MM.1S (cell line): Measurements from ENCODE around the gene DPP8.

Experiments used
- DNase-seq: peaks from one replicate; pipeline ENCODE4 v3.0.0-alpha.2; 2015
- H2AFZ ChIP-seq: fragments of 300-600 bp; sonication (generic); 2 replicates; pipeline ENCODE4 v1.6.0; 2016; ENCODE audit warnings: antibody characterized with exemption, low read length
- H3F3A ChIP-seq: fragments of 300-600 bp; sonication (generic); 2 replicates; pipeline ENCODE4 v1.6.1; 2016; ENCODE audit warnings: mild to moderate bottlenecking, antibody characterized with exemption, low read length, moderate library complexity, mixed read lengths; ENCODE audit not compliant: insufficient read depth
- H3K27ac ChIP-seq: fragments of 300-600 bp; sonication (generic); 2 replicates; pipeline ENCODE4 v1.5.1; 2016; ENCODE audit warnings: mild to moderate bottlenecking, low read length
- H3K27me3 ChIP-seq: fragments of 300-600 bp; sonication (generic); replicated peaks from 2 replicates; pipeline ENCODE4 v1.6.0; 2016; ENCODE audit warnings: low read length; ENCODE audit not compliant: insufficient read depth
- H3K36me3 ChIP-seq: fragments of 300-600 bp; sonication (generic); replicated peaks from 2 replicates; pipeline ENCODE4 v1.6.1; 2016; ENCODE audit warnings: mild to moderate bottlenecking, low read length, mixed read lengths; ENCODE audit not compliant: insufficient read depth
- H3K4me1 ChIP-seq: fragments of 300-600 bp; sonication (generic); 2 replicates; pipeline ENCODE4 v1.6.1; 2016; ENCODE audit warnings: low read length, mixed read lengths
- H3K4me2 ChIP-seq: fragments of 300-600 bp; sonication (generic); 2 replicates; pipeline ENCODE4 v1.6.0; 2016; ENCODE audit warnings: low read depth, low read length
- H3K4me3 ChIP-seq: fragments of 300-600 bp; sonication (generic); 2 replicates; pipeline ENCODE4 v1.5.1; 2016; ENCODE audit warnings: low read length, mixed read lengths
- H3K79me2 ChIP-seq: fragments of 300-600 bp; sonication (generic); 2 replicates; pipeline ENCODE4 v1.6.1; 2016; ENCODE audit warnings: mixed run types, low read length, mixed read lengths
- H3K9ac ChIP-seq: fragments of 300-600 bp; sonication (generic); 2 replicates; pipeline ENCODE4 v1.6.1; 2016; ENCODE audit warnings: low read length, mixed read lengths
- H3K9me2 ChIP-seq: fragments of 300-600 bp; sonication (generic); replicated peaks from 2 replicates; pipeline ENCODE4 v1.6.1; 2016; ENCODE audit warnings: mild to moderate bottlenecking, low read length, mixed read lengths; ENCODE audit not compliant: insufficient read depth
- H3K9me3 ChIP-seq: fragments of 300-600 bp; sonication (generic); replicated peaks from 2 replicates; pipeline ENCODE4 v1.6.1; 2016; ENCODE audit warnings: mild to moderate bottlenecking, low read length, mixed read lengths; ENCODE audit not compliant: insufficient read depth
- H4K20me1 ChIP-seq: fragments of 300-600 bp; sonication (generic); 2 replicates; pipeline ENCODE4 v1.6.1; 2016; ENCODE audit warnings: mild to moderate bottlenecking, low read length, moderate library complexity, mixed read lengths; ENCODE audit not compliant: insufficient read depth
- CTCF ChIP-seq: fragments of 300-600 bp; sonication (generic); IDR thresholded peaks from 2 replicates; pipeline ENCODE4 v1.5.1; 2016; ENCODE audit warnings: antibody characterized with exemption, low read length, mixed read lengths
- EZH2 ChIP-seq: fragments of 300-600 bp; sonication (generic); optimal IDR thresholded peaks from 2 replicates; pipeline ENCODE3; 2017; ENCODE audit warnings: low read depth, mild to moderate bottlenecking, antibody characterized with exemption, low read length, mixed read lengths
- EZH2phosphoT487 ChIP-seq: fragments of 300-600 bp; sonication (generic); IDR thresholded peaks from 2 replicates; pipeline ENCODE4 v1.6.1; 2018; ENCODE audit warnings: antibody characterized with exemption, low read length

DPP8 gene

GRCh38 chr15:65396965-65397317 is 120.5 kb downstream of the DPP8 start:
- no peak for DNase-seq
- Histone ChIP-seq H3K9ac (no peak overlapping the region), H3K79me2 (no peaks in the 10 kb centered on the region), H3K36me3 (no peaks in the 10 kb centered on the region), H3K27me3 (peaks cover 62% of the 10 kb centered on the region), H3K4me1 (no peaks in the 10 kb centered on the region), H3K4me2 (no peak overlapping the region), H3K4me3 (no peak overlapping the region), H3K27ac (no peak overlapping the region), H4K20me1 (no peaks in the 10 kb centered on the region), H2AFZ (no peak overlapping the region), H3F3A (no peaks in the 10 kb centered on the region), H3K9me3 (no peaks in the 10 kb centered on the region), H3K9me2 (no peaks in the 10 kb centered on the region)
- TF ChIP-seq EZH2phosphoT487 (no peak), CTCF (no peak), EZH2 (no peak)

GRCh38 chr15:65396283-65396964 is 121.1 kb downstream of the DPP8 start:
- Histone ChIP-seq H3K4me3 (no peak overlapping the region), H3K9me3 (no peaks in the 10 kb centered on the region), H4K20me1 (no peaks in the 10 kb centered on the region), H3K9me2 (no peaks in the 10 kb centered on the region), H3K9ac (no peak overlapping the region), H3F3A (no peaks in the 10 kb centered on the region), H3K36me3 (no peaks in the 10 kb centered on the region), H2AFZ (no peak overlapping the region), H3K27me3 (peaks cover 67% of the 10 kb centered on the region), H3K79me2 (no peaks in the 10 kb centered on the region), H3K4me2 (no peak overlapping the region), H3K4me1 (no peaks in the 10 kb centered on the region), H3K27ac (no peak overlapping the region)
- TF ChIP-seq CTCF (no peak), EZH2 (peak; percentile 78), EZH2phosphoT487 (no peak)
- no peak for DNase-seq

- H3K27me3 ChIP-seq: peaks cover 71% of the 10 kb centered on the region
These were observed 121.8 kb downstream of the DPP8 start for GRCh38 chr15:65395567-65396202.

More at GRCh38 chr15:65395567-65396202, 121.8 kb downstream of the DPP8 start:
- Histone ChIP-seq H3K4me3 (no peak overlapping the region), H2AFZ (no peak overlapping the region), H3K79me2 (no peaks in the 10 kb centered on the region), H3K9me2 (no peaks in the 10 kb centered on the region), H3K9me3 (no peaks in the 10 kb centered on the region), H3K9ac (no peak overlapping the region), H4K20me1 (no peaks in the 10 kb centered on the region), H3F3A (no peaks in the 10 kb centered on the region), H3K36me3 (no peaks in the 10 kb centered on the region), H3K4me1 (no peaks in the 10 kb centered on the region), H3K27ac (no peak overlapping the region), H3K4me2 (no peak overlapping the region)
- DNase-seq: no peak
- TF ChIP-seq CTCF: no peak
- no peak for TF ChIP-seq EZH2
- no peak for TF ChIP-seq EZH2phosphoT487
